NCI-H524 treated with DMSO at 0.1 percent for 48 hours (cell line): Measurements from ENCODE around the gene GPER1.
"Not testable (repeated sequence)": the region's sequence is repeated elsewhere in the genome, so short reads cannot be mapped to it uniquely, and the experiment has no call there.

Experiments used
- DNase-seq: peaks from one replicate; lab custom pipeline; 2025; lab: John Stamatoyannopoulos, UW

GPER1 gene

GRCh38 chr7:1087952-1088920, at the start of gene GPER1:
Gene GPER1, plus strand, starts transcription at chr7:1088113. Its CDS starts 3,616 bp downstream, at chr7:1091729.
- no peak for DNase-seq

- DNase-seq = not testable (repeated sequence)
These were observed 47.7 kb upstream of the GPER1 start for GRCh38 chr7:1040233-1040632.

- no peak for DNase-seq
These were observed 47.1 kb upstream of the GPER1 start for GRCh38 chr7:1040790-1041189.

- DNase-seq = no peak
These were observed 46.1 kb upstream of the GPER1 start for GRCh38 chr7:1041551-1042491.

- DNase-seq = no peak
These were observed 45.5 kb upstream of the GPER1 start for GRCh38 chr7:1042492-1042833.

GRCh38 chr7:1043552-1044188, 44.2 kb upstream of the GPER1 start:
- no peak for DNase-seq

- no peak for DNase-seq
These were observed 43.5 kb upstream of the GPER1 start, which contains the start of gene GPR146 for GRCh38 chr7:1044189-1045068. Gene GPR146, plus strand, starts transcription at chr7:1044546. Its CDS starts 12,970 bp downstream, at chr7:1057516.

- no peak for DNase-seq
These were observed 42.5 kb upstream of the GPER1 start for GRCh38 chr7:1045069-1046063.

- DNase-seq = no peak
These were observed 40.9 kb upstream of the GPER1 start for GRCh38 chr7:1046722-1047679.

GRCh38 chr7:1049006-1049741, 38.7 kb upstream of the GPER1 start:
- no peak for DNase-seq

- DNase-seq = no peak
These were observed 38.1 kb upstream of the GPER1 start for GRCh38 chr7:1049801-1050200.

- DNase-seq = no peak
These were observed 37.5 kb upstream of the GPER1 start for GRCh38 chr7:1050254-1050906.

GRCh38 chr7:1050956-1051690, 36.8 kb upstream of the GPER1 start:
- no peak for DNase-seq

GRCh38 chr7:1052031-1052818, 35.7 kb upstream of the GPER1 start:
- no peak for DNase-seq

GRCh38 chr7:1053002-1053411, 34.9 kb upstream of the GPER1 start:
- no peak for DNase-seq
